Thoracic aorta (tissue), 2 donors: ENCODE data around the gene COP1. TPM values are rescaled to one million over a fixed set of nuclear protein-coding genes. Genes with fewer than 3 reads are reported as not detected.

Source experiments
- ATAC-seq: fragments of 150-250 bp; one replicate; pipeline ENCODE4 v1.8.0; 2017; ENCODE audit warnings: low read depth; ENCODE audit not compliant: insufficient number of reproducible peaks, low FRiP score
- DNase-seq: peaks from one replicate; pipeline ENCODE4 v3.0.0-alpha.2; 2020; ENCODE audit warnings: low spot score
- H3K27ac ChIP-seq, 2 donors: fragments of 200-600 bp; sonication (generic); 1 replicate in 1 of 2; 2 replicates in 1 of 2; pipeline ENCODE4 v1.5.1; 2016; ENCODE audit warnings: mild to moderate bottlenecking in 2 of 2, moderate library complexity in 2 of 2
- H3K27me3 ChIP-seq: fragments of 200-600 bp; sonication (generic); replicated peaks from 2 replicates; pipeline ENCODE4 v1.6.0; 2016; ENCODE audit warnings: mild to moderate bottlenecking; ENCODE audit not compliant: insufficient read depth
- H3K36me3 ChIP-seq: fragments of 200-600 bp; sonication (generic); one replicate; pipeline ENCODE4 v1.5.1; 2016
- H3K4me1 ChIP-seq, 2 donors: fragments of 200-600 bp; sonication (generic); 1 replicate in 1 of 2; 2 replicates in 1 of 2; pipeline versions ENCODE4 v1.5.1 to v1.6.0; 2016; ENCODE audit warnings: low read depth in 2 of 2, mild to moderate bottlenecking in 1 of 2; ENCODE audit not compliant: control insufficient read depth in 1 of 2
- H3K4me3 ChIP-seq: fragments of 200-600 bp; sonication (generic); 2 replicates; pipeline ENCODE4 v1.5.1; 2016; ENCODE audit warnings: mild to moderate bottlenecking
- H3K9me3 ChIP-seq: fragments of 200-600 bp; sonication (generic); 2 replicates; pipeline ENCODE4 v1.5.1; 2016
- total RNA-seq, 2 donors: library from RNA; depleted of rRNA; stranded (reverse); fragments of >200 nt; gene quantifications; one replicate each; pipeline versions ENCODE4 v1.1.0 to v1.2.3, GENCODE V29; 2016
- TF ChIP-seq, protein P1 (sequence below): fragments of 200-600 bp; sonication (generic); IDR thresholded peaks from one replicate; pipeline ENCODE4 v1.5.1; 2019; ENCODE audit warnings: antibody characterized with exemption

Gene COP1
- total RNA-seq, 2 donors from 2014 or later: 62.2 to 68.6 TPM

GRCh38 chr1:176177764-176178163 lies 29.3 kb downstream of the COP1 start:
- no peak for ATAC-seq
- H3K36me3 ChIP-seq: peaks cover 7% of the 10 kb centered on the region
- no peak overlapping the region for H3K27ac ChIP-seq
- DNase-seq: no peak
- no peak overlapping the region for H3K4me3 ChIP-seq
- H3K27me3 ChIP-seq: no peaks in the 10 kb centered on the region
- H3K9me3 ChIP-seq: no peaks in the 10 kb centered on the region
- TF ChIP-seq, protein P1, sequence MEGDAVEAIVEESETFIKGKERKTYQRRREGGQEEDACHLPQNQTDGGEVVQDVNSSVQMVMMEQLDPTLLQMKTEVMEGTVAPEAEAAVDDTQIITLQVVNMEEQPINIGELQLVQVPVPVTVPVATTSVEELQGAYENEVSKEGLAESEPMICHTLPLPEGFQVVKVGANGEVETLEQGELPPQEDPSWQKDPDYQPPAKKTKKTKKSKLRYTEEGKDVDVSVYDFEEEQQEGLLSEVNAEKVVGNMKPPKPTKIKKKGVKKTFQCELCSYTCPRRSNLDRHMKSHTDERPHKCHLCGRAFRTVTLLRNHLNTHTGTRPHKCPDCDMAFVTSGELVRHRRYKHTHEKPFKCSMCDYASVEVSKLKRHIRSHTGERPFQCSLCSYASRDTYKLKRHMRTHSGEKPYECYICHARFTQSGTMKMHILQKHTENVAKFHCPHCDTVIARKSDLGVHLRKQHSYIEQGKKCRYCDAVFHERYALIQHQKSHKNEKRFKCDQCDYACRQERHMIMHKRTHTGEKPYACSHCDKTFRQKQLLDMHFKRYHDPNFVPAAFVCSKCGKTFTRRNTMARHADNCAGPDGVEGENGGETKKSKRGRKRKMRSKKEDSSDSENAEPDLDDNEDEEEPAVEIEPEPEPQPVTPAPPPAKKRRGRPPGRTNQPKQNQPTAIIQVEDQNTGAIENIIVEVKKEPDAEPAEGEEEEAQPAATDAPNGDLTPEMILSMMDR: no peak
- no peaks in the 10 kb centered on the region for H3K4me1 ChIP-seq

DNA sequence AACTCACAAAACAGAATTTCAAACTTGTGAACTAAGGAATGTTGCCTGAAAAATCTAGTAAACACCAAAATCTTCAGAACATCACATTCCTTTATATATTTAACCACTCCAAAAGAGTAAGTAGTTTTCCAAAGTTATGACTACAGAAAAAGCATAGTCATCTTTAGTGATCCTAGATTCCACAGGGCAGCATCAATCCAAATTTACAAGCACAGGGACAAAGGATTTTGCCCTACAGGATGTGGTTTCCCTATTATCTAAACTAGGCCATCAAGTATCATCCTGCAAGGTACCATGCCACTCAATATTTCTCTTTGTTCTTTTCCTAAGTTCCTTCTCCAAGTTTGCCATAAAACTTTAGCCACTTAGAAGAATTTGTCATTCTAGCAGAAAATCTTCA lies 33.0 kb downstream of the COP1 start:
- DNase-seq (no peak), ATAC-seq (no peak)
- Histone ChIP-seq H3K27ac (no peak overlapping the region), H3K9me3 (no peaks in the 10 kb centered on the region), H3K4me1 (no peaks in the 10 kb centered on the region), H3K36me3 (peaks cover 17% of the 10 kb centered on the region), H3K4me3 (no peak overlapping the region), H3K27me3 (no peaks in the 10 kb centered on the region)
- TF ChIP-seq, protein P1: no peak

DNA sequence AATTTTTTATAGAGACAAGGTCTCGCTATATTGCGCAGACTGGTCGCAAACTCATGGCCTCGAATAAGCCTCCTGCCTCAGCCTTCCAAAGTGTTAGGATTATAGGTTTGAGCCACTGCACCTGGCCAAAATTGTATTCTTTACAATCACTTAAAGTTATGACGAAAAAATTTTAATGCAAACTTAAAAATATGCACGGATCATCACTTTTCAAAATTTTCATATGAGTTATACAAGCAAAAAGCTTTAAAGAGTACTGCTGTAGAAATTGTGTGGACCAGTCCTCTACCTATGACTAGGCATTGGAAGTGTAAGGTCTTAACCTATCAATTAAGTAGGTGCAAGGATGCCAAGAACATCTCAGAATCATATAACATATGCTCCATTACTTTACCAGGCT lies 34.9 kb downstream of the COP1 start:
- Histone ChIP-seq H3K9me3 (no peaks in the 10 kb centered on the region), H3K4me1 (no peaks in the 10 kb centered on the region), H3K27ac (no peak overlapping the region), H3K36me3 (peaks cover 17% of the 10 kb centered on the region), H3K27me3 (no peaks in the 10 kb centered on the region), H3K4me3 (no peak overlapping the region)
- ATAC-seq (no peak), DNase-seq (no peak)
- TF ChIP-seq, protein P1: no peak

GRCh38 chr1:176167210-176167609 lies 39.9 kb downstream of the COP1 start:
- no peaks in the 10 kb centered on the region for H3K9me3 ChIP-seq
- no peak overlapping the region for H3K4me3 ChIP-seq
- H3K4me1 ChIP-seq: no peaks in the 10 kb centered on the region
- no peak for DNase-seq
- no peak overlapping the region for H3K27ac ChIP-seq
- H3K27me3 ChIP-seq: no peaks in the 10 kb centered on the region
- peaks cover 8% of the 10 kb centered on the region for H3K36me3 ChIP-seq
- TF ChIP-seq, protein P1: no peak
- ATAC-seq: no peak

DNA sequence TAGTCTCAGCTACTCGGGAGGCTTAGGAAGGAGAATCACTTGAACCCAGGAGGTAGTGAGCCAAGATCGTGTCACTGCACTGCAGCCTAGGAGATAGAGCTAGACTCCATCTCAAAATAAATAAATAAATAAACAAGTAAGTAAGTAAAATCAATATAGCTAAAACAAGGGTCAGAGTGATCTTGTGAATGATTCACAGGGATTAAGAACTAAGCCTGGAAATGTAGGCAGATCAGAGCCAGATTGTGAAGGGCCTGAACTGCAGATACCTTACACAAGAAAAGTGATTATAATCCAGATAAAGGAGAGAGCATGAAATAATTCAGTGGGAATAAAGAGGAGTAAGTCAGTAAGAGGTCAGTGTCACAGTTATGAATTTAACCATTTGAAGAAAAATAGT lies 41.5 kb downstream of the COP1 start:
- no peak for DNase-seq
- Histone ChIP-seq H3K9me3 (no peaks in the 10 kb centered on the region), H3K4me1 (no peaks in the 10 kb centered on the region), H3K4me3 (no peak overlapping the region), H3K27ac (no peak overlapping the region), H3K27me3 (no peaks in the 10 kb centered on the region), H3K36me3 (peaks cover 7% of the 10 kb centered on the region)
- no peak for ATAC-seq
- TF ChIP-seq, protein P1: no peak
